HG02623 (cell line): ENCODE data around the gene CASK.

Experiments
- ATAC-seq: cut with Tn5 transposase; IDR thresholded peaks from one replicate; pipeline ENCODE4 v1.9.1; 2021; ENCODE audit warnings: moderate library complexity; ENCODE audit not compliant: unreplicated experiment

Gene CASK

DNA sequence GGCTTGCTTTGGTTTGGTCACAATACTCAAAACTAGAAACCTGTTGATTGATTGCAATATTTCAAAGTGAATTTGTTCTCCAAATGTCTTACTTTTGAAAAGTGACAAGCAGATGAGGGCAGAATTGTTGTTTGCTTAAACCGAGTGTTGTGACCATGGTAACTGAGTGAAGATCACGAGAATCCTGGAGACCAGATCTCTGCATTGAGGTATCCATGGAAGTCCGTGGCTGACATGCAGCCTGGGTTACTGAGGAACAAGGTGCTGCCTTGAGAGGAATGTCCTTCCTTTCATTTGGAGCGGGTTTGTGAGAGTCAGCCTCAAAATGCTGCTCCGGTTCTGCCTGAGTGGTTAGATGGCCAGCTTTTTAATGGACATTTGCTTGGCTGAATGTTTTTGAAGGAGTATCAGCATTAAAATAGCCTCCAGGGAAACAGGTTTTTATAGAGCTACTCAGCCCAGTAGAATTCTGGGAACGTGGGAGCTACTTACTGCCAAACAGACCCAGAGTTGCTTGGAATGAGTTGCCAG is 444.9 kb downstream of the CASK start:
- ATAC-seq, result no peak

DNA sequence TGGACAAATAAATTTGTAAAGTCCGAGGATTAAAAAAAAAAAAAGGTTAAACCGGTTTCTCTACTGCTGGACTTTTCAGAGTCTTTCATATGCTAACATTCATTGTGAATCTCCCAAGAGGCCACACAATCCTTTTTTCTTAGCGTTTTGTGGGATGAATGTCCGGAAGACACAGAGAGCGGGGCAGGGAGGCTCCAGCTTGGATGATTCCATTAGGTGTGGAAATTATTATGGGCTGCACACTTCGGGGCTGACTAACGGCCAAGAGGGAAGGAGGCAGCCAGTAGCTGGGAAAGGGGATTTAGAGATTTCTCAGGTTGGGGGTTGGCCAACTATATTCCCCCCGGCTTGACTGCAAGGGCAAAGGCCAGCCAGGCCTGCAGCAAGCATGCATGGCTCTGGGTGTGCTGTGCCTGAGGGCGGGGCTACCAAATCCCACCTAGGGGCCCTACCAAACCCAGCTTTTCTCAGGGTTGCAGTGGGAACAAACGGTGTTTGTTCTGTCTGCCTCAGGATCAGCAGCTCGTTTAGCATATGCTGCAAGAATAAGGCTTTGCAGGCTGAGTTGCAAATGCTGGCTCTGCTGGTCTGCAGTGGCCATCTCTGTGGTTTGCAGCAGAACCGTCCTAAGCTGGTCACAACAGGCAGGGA is 447.6 kb downstream of the CASK start:
- no peak for ATAC-seq

GRCh38 chrX:41475191-41475590 is 448.2 kb downstream of the CASK start:
- ATAC-seq, result no peak

DNA sequence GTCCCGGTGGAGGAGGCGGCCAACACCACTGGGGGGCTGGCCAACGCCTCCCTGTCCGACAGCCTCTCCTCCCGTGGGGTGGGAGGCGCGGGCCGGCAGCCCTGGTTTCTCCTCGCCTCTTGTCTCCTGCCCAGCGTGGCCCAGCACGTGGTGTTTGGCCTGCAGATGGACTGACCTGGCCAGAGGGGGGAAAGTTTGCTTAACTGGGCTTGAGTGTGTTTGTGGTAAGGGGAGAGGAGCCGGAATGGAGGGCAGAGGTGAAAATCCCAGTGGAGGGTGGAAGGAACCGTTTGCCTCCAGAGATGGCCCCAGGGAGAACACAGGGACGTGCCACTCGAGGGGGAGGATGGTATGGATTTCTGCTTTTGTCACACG is 448.6 kb downstream of the CASK start:
- ATAC-seq, result no peak

GRCh38 chrX:41473936-41474725 is 449.2 kb downstream of the CASK start:
- ATAC-seq, result no peak

DNA sequence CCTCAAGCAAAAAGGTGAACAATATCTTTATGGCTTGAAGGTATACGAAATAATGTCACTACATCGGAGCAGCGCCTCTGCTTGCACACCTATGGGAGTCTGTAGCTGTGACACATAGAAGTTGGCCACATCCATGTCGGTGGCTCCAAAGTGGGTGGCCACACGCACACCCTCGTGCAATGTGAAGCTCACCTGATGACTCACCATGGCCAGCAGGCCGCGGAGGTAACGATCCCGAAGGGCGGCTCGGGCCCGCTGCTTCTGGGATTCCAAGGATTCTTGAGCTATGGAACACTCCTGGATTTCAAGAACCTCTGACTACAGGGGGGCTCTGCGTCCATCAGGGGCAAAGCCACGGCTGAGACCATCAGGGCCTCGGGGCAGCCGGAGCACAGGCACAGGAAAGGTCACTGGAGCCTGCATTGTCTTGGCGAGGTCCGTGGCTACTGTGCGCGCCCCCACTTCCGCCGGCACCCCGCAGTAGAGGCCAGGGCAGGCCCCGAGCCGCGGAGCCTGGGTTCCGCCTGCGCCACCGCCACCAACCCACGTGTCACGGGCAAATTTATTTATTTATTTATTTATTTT is 451.0 kb downstream of the CASK start:
- ATAC-seq, result no peak

- ATAC-seq, result no peak
Measured at GRCh38 chrX:41471786-41472185, 451.6 kb downstream of the CASK start.

GRCh38 chrX:41470706-41471105 is 452.6 kb downstream of the CASK start:
- ATAC-seq, result no peak

- ATAC-seq, result no peak
Measured at GRCh38 chrX:41468647-41469323, 454.6 kb downstream of the CASK start.
